NCI-H69 (cell line): ENCODE measurements around the gene CSNK2A3.
"Not testable (repeated sequence)": the region's sequence is repeated elsewhere in the genome, so short reads cannot be mapped to it uniquely, and the experiment has no call there.

Source experiments
- DNase-seq: peaks from one replicate; lab custom pipeline; 2025; lab: John Stamatoyannopoulos, UW

CSNK2A3 gene

GRCh38 chr11:11380340-11380739 is 27.3 kb upstream of the CSNK2A3 start:
- DNase-seq = no peak

GRCh38 chr11:11379661-11380060 is 26.6 kb upstream of the CSNK2A3 start:
- no peak for DNase-seq

DNA sequence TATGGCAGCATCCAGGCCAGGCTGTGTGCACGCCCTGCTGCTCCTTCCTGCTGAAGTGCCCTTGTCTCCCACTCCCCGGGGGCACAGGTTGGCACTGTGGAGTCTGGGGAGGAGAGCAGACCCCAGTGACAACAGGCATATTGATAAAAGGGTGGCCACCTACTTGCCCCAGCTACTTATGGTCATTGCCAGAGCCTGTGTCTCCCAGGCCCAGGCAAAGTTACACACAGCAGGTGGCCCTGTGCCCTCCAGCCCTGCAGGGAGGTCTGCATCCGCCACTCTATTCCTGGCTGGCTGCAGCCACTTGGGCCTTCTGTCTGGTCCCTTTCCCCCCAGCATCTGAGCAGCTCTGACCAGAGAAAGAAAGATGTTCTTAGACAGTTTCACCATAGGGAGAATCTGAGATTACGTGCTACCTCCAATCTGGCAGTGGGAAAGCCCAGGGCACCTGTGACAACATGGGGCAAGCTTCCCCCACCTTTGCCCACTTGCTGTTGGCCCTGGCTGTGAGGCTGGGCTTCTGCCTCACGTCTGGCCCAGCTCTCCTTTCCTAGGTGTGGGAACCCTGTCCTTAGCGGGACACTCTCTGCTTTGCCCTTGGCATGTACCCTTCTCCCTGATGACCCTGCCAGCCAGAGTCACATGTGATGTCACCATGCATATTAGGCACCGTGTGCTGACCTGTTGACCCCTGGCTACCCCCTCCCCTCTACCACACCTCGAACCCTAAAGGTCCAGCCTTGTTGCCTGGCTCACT is 25.3 kb upstream of the CSNK2A3 start:
- DNase-seq = no peak

GRCh38 chr11:11374358-11375148 is 21.5 kb upstream of the CSNK2A3 start:
- DNase-seq = no peak

DNA sequence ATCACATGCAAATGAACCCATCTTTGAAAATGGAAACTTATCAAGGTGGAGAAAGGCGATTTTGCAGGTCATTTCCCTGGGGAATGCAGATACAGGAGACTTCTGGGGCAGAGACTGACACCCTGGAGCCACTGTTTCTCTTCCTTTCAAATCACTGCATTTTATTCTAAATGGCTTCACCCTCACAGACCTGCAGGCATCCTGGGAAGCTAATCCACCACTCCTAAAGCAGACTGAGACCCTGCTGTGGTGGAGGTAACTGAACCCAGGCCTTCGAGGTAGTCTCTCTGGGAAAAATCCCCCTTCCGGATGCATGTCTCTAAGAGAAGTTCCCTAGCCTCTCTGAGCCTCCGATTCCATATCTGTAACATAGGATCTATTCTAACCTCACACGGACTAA is 20.9 kb upstream of the CSNK2A3 start:
- DNase-seq = no peak

GRCh38 chr11:11372461-11372860 is 19.4 kb upstream of the CSNK2A3 start:
- no peak for DNase-seq

GRCh38 chr11:11370962-11371303 is 17.9 kb upstream of the CSNK2A3 start:
- no peak for DNase-seq

DNA sequence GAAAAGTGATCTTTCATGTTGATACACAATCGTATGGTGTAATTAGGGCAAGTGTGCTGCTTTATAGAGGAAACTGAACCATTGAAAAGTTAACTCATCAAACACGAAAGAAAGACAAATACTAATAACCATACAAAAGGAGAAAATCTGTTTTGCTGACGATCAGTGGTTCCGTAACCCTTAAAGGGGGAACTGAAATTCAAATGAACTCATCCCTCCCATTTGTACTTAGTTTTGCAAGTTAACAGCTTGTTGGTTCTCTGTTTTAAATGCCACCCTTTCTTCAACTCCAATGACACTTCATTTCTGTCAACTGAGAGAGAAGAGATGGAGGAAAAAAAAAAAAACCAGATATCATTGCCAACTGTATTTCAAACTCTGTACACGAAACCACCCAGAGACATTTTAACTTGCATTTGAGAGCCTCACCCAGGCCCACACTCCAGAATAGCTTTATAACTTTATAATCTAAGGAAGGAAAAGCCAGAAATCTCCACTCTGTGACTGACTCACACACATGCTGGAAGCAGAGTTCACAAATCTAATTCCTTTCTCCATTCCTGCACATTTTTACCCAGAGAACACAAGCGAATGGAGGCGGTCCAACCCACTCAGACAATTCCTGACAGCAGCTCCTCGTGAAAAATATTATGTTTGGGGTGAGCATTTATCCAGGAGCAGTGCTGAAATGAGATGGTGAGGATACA is 17.4 kb upstream of the CSNK2A3 start:
- no peak for DNase-seq

GRCh38 chr11:11366793-11367192 is 13.7 kb upstream of the CSNK2A3 start:
- no peak for DNase-seq

- DNase-seq = peak; percentile 85
These were observed 10.6 kb upstream of the CSNK2A3 start for GRCh38 chr11:11363674-11364073.

DNA sequence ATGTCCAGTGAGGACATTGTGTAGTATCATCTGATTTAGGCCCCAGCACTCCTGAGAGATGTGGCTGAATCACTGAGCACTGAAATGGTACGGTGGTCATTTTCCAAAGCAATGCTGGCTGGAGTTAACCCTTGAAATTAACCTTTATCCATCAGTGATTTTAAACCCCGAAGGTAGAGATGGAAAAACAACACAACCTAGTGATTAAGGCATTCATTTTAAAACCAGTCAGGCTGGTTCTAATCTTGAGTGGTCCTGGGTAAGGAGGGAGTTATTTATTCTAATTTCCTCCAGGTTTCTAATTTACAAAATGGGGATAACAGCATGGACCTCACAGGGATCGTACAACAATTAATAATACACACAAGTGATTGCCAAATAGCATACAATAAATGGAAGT is 6.6 kb upstream of the CSNK2A3 start:
- DNase-seq = no peak

DNA sequence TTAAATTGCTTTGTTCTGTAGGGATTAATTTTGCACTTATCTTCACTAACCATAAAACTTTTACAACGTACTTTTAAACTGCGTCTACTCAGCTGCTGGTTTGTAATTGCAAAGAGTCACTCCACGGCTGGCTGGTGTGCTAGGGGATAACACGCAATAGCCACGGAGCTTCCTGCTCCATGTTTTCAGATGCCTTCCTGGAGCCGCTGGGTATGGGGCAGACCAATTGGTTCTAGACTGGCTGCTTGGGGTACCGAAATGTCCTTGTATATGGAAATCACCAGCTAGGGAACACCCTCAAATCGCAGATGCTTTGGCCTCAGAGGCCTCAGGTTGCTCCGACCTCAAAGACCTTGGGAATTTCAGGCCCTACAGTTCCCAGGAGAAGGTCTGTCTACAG is 3.8 kb upstream of the CSNK2A3 start:
- no peak for DNase-seq

- not testable (repeated sequence) for DNase-seq
These were observed 1.2 kb downstream of the CSNK2A3 start for GRCh38 chr11:11351851-11352250.

GRCh38 chr11:11351042-11351586 is 1.9 kb downstream of the CSNK2A3 start:
- DNase-seq = no peak

GRCh38 chr11:11349870-11350337 is 3.1 kb downstream of the CSNK2A3 start:
- peak; percentile 47 for DNase-seq

- DNase-seq = no peak
These were observed 3.8 kb downstream of the CSNK2A3 start for GRCh38 chr11:11349106-11349825.

DNA sequence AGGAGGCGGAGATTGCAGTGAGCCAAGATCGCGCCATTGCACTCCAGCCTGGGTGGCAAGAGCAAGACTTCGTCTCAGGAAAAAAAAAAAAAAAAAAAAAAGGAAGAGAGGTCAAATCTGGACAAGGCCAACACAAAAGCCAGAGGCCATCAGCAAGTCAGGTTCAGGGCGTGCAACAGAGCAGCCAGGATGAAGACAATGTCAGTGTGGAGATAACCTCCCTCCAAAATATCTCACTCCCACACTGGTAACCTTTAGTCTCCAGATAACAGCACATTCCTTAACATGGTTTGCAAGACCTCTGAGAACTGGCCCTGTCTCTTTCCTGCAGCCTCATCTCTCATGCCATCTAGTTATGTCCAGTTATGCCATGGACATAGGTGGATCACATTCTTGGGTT is 4.7 kb downstream of the CSNK2A3 start:
- no peak for DNase-seq

- peak; percentile 45 for DNase-seq
These were observed 5.5 kb downstream of the CSNK2A3 start for GRCh38 chr11:11347592-11347991.

GRCh38 chr11:11346303-11346702 is 6.7 kb downstream of the CSNK2A3 start:
- DNase-seq = no peak

- no peak for DNase-seq
These were observed 8.0 kb downstream of the CSNK2A3 start for GRCh38 chr11:11345099-11345498.

- DNase-seq = no peak
These were observed 9.0 kb downstream of the CSNK2A3 start for GRCh38 chr11:11344045-11344444.

- DNase-seq = no peak
These were observed 14.7 kb downstream of the CSNK2A3 start for GRCh38 chr11:11338304-11338703.
